HTERT RPE-1 (cell line): ENCODE results near the gene FGFR2.

Experiments
- in situ Hi-C: fragments of 300-500 bp; cut with MboI; formaldehyde crosslinking; loops from 4 replicates; pipeline ENCODE4 v1.14.3; 2020; ENCODE audit warnings: low sequenced_read_pairs

FGFR2 gene

GRCh38 chr10:121497513-121498470 lies 100.5 kb downstream of the FGFR2 start:
- in situ Hi-C loops = no loop called here

- in situ Hi-C loops = no loop called here
Observed at GRCh38 chr10:121495719-121496118, 102.5 kb downstream of the FGFR2 start.

GRCh38 chr10:121494296-121494695 lies 103.9 kb downstream of the FGFR2 start:
- in situ Hi-C loops = no loop called here

GRCh38 chr10:121493521-121493920 lies 104.7 kb downstream of the FGFR2 start:
- in situ Hi-C loops = no loop called here

- in situ Hi-C loops = no loop called here
Observed at GRCh38 chr10:121490871-121491519, 107.2 kb downstream of the FGFR2 start.

GRCh38 chr10:121485436-121486139 lies 112.7 kb downstream of the FGFR2 start:
- in situ Hi-C loops = no loop called here

- in situ Hi-C loops = no loop called here
Observed at GRCh38 chr10:121484816-121485215, 113.4 kb downstream of the FGFR2 start.

- in situ Hi-C loops = no loop called here
Observed at GRCh38 chr10:121484401-121484800, 113.8 kb downstream of the FGFR2 start.

GRCh38 chr10:121481180-121481579 lies 117.1 kb downstream of the FGFR2 start:
- in situ Hi-C loops = no loop called here

- in situ Hi-C loops = no loop called here
Observed at GRCh38 chr10:121478556-121478955, 119.7 kb downstream of the FGFR2 start.

GRCh38 chr10:121469797-121470606 lies 128.2 kb downstream of the FGFR2 start:
- in situ Hi-C loops = no loop called here

GRCh38 chr10:121468726-121469125 lies 129.5 kb downstream of the FGFR2 start:
- in situ Hi-C loops = no loop called here

GRCh38 chr10:121466424-121466823 lies 131.8 kb downstream of the FGFR2 start:
- in situ Hi-C loops = no loop called here

- in situ Hi-C loops = no loop called here
Observed at GRCh38 chr10:121465215-121465614, 133.0 kb downstream of the FGFR2 start.

- in situ Hi-C loops = no loop called here
Observed at GRCh38 chr10:121464517-121464916, 133.7 kb downstream of the FGFR2 start.

- in situ Hi-C loops = no loop called here
Observed at GRCh38 chr10:121462955-121463354, 135.3 kb downstream of the FGFR2 start.

GRCh38 chr10:121462281-121462680 lies 136.0 kb downstream of the FGFR2 start:
- in situ Hi-C loops = no loop called here

GRCh38 chr10:121461307-121461706 lies 136.9 kb downstream of the FGFR2 start:
- in situ Hi-C loops = no loop called here

- in situ Hi-C loops = no loop called here
Observed at GRCh38 chr10:121460733-121461132, 137.5 kb downstream of the FGFR2 start.

GRCh38 chr10:121459622-121460453 lies 138.4 kb downstream of the FGFR2 start:
- in situ Hi-C loops = no loop called here
